ENCODE results near the gene RPS3. TPM values are rescaled to one million over a fixed set of nuclear protein-coding genes. Genes with fewer than 3 reads are reported as not detected.
A peak's percentile ranks its signal among the peaks of the same experiment; 100 is the strongest.
"Not testable (repeated sequence)": the region's sequence is repeated elsewhere in the genome, so short reads cannot be mapped to it uniquely, and the experiment has no call there.

RPS3 gene
- total RNA-seq, 2 donors from 2014 or later: 921 to 1,114 TPM

- intact Hi-C loops (cut with DNase I): no loop called here
- Histone ChIP-seq H3K4me3 (no peak overlapping the region), H3K27me3 (no peaks in the 10 kb centered on the region), H3K36me3 (replicated peaks in 1 of 2; ENCODE audit: insufficient read depth in 1 of 2, low read depth in 2 of 2) (peaks cover 4 to 20% of the 10 kb centered on the region in 2 donors), H3K4me1 (no peaks in the 10 kb centered on the region), H3K9me3 (no peaks in the 10 kb centered on the region), H3K27ac (no peak overlapping the region)
- TF ChIP-seq POLR2A (IDR thresholded peaks at IDR 0.05) (no peak), CTCF (IDR thresholded peaks at IDR 0.05) (no peak)
- WGBS, 2 donors: 95% methylated on average over 2 of the region's 2 CpGs
- no peak for ATAC-seq
- no peak for DNase-seq
These were observed 9.6 kb downstream of the RPS3 start for GRCh38 chr11:75408957-75409219.

GRCh38 chr11:75409971-75410370 lies 10.7 kb downstream of the RPS3 start:
- H3K9me3 ChIP-seq; intact Hi-C loops (cut with DNase I); H3K27ac ChIP-seq; H3K27me3 ChIP-seq; ATAC-seq; H3K4me3 ChIP-seq; H3K4me1 ChIP-seq; DNase-seq: not testable (repeated sequence)
- H3K36me3 ChIP-seq (replicated peaks in 1 of 2; ENCODE audit: insufficient read depth in 1 of 2, low read depth in 2 of 2): peaks cover 3 to 14% of the 10 kb centered on the region in 2 donors
- WGBS, 2 donors: 91% methylated on average over 13 of the region's 33 CpGs; no CpG with 5 or more reads in 1 of the 2 donors

- ATAC-seq; intact Hi-C loops (cut with DNase I); H3K4me3 ChIP-seq; DNase-seq; H3K27ac ChIP-seq; H3K36me3 ChIP-seq (replicated peaks in 1 of 2; ENCODE audit: insufficient read depth in 1 of 2, low read depth in 2 of 2); H3K9me3 ChIP-seq; H3K27me3 ChIP-seq; H3K4me1 ChIP-seq: not testable (repeated sequence)
- WGBS, 2 donors: 85 to 86% methylated on average over 10 of the region's 10 CpGs
These were observed 13.8 kb downstream of the RPS3 start for GRCh38 chr11:75413146-75413545.

- DNase-seq (no peak), ATAC-seq (no peak)
- Histone ChIP-seq H3K36me3 (replicated peaks in 1 of 2; ENCODE audit: insufficient read depth in 1 of 2, low read depth in 2 of 2) (peaks cover 0 to 3% of the 10 kb centered on the region in 2 donors), H3K27ac (no peak overlapping the region), H3K9me3 (no peaks in the 10 kb centered on the region), H3K4me3 (no peak overlapping the region), H3K27me3 (no peaks in the 10 kb centered on the region), H3K4me1 (no peaks in the 10 kb centered on the region)
- WGBS, 2 donors: 68 to 71% methylated on average over 2 of the region's 2 CpGs
- intact Hi-C loops (cut with DNase I): no loop called here
- TF ChIP-seq POLR2A (IDR thresholded peaks at IDR 0.05) (no peak), CTCF (IDR thresholded peaks at IDR 0.05) (no peak)
These were observed 14.5 kb downstream of the RPS3 start for GRCh38 chr11:75413864-75414263.

- no peaks in the 10 kb centered on the region for H3K9me3 ChIP-seq
- ATAC-seq: no peak
- H3K27me3 ChIP-seq: no peaks in the 10 kb centered on the region
- 88 to 89% methylated on average over 14 of the region's 14 CpGs for WGBS, 2 donors
- intact Hi-C loops (cut with DNase I): no loop called here
- H3K4me1 ChIP-seq: peaks cover 25% of the 10 kb centered on the region
- H3K36me3 ChIP-seq (replicated peaks in 1 of 2; ENCODE audit: insufficient read depth in 1 of 2, low read depth in 2 of 2): no peaks in the 10 kb centered on the region
- H3K27ac ChIP-seq: no peak overlapping the region
- no peak for DNase-seq
- H3K4me3 ChIP-seq: no peak overlapping the region
- no peak for TF ChIP-seq POLR2A (IDR thresholded peaks at IDR 0.05)
- no peak for TF ChIP-seq CTCF (IDR thresholded peaks at IDR 0.05)
These were observed 21.1 kb downstream of the RPS3 start for GRCh38 chr11:75420224-75421034.

- Histone ChIP-seq H3K27me3 (no peaks in the 10 kb centered on the region), H3K9me3 (no peaks in the 10 kb centered on the region), H3K36me3 (replicated peaks in 1 of 2; ENCODE audit: insufficient read depth in 1 of 2, low read depth in 2 of 2) (no peaks in the 10 kb centered on the region), H3K4me1 (peaks cover 25% of the 10 kb centered on the region), H3K27ac (peak overlapping the region in 3 of 4 donors; percentile 15 to 51 (median 43)), H3K4me3 (no peak overlapping the region)
- intact Hi-C loops (cut with DNase I): no loop called here
- WGBS, 2 donors: 77 to 86% methylated on average over 9 to 10 of the region's 11 CpGs
- ATAC-seq (no peak), DNase-seq (no peak)
- TF ChIP-seq CTCF (IDR thresholded peaks at IDR 0.05) (no peak), POLR2A (IDR thresholded peaks at IDR 0.05) (no peak)
These were observed 21.8 kb downstream of the RPS3 start for GRCh38 chr11:75421035-75421602.
